DMS79 treated with DMSO at 0.1 percent for 48 hours (cell line): ENCODE data around the gene DISP2.

Experiments
- DNase-seq: peaks from one replicate; lab custom pipeline; 2025; lab: John Stamatoyannopoulos, UW

DISP2 gene

GRCh38 chr15:40344217-40344616 lies 13.8 kb upstream of the DISP2 start:
- no peak for DNase-seq

- DNase-seq = peak; percentile 10
Observed at GRCh38 chr15:40344631-40345120, 13.3 kb upstream of the DISP2 start.

- DNase-seq = no peak
Observed at GRCh38 chr15:40345225-40345866, 12.7 kb upstream of the DISP2 start.

GRCh38 chr15:40345867-40346578 lies 12.0 kb upstream of the DISP2 start:
- DNase-seq = no peak

- no peak for DNase-seq
Observed at GRCh38 chr15:40346579-40347558, 11.2 kb upstream of the DISP2 start.

GRCh38 chr15:40347559-40348473 lies 10.2 kb upstream of the DISP2 start:
- no peak for DNase-seq

- DNase-seq = no peak
Observed at GRCh38 chr15:40348474-40348870, 9.5 kb upstream of the DISP2 start.

GRCh38 chr15:40349163-40349562 lies 8.9 kb upstream of the DISP2 start:
- no peak for DNase-seq

- DNase-seq = no peak
Observed at GRCh38 chr15:40352281-40352901, 5.6 kb upstream of the DISP2 start.

- DNase-seq = no peak
Observed at GRCh38 chr15:40353697-40354096, 4.3 kb upstream of the DISP2 start.

GRCh38 chr15:40354408-40355171 lies 3.4 kb upstream of the DISP2 start:
- peak; percentile 29 for DNase-seq

- DNase-seq = no peak
Observed at GRCh38 chr15:40355976-40356585, 1.9 kb upstream of the DISP2 start.

- DNase-seq = no peak
Observed at GRCh38 chr15:40357246-40357645, 773 bp upstream of the DISP2 start.

- DNase-seq = peak; percentile 13
Observed at GRCh38 chr15:40358471-40359353, 693 bp downstream of the DISP2 start.

- DNase-seq = no peak
Observed at GRCh38 chr15:40360015-40360414, 2.0 kb downstream of the DISP2 start.

GRCh38 chr15:40361640-40362039 lies 3.6 kb downstream of the DISP2 start:
- no peak for DNase-seq

GRCh38 chr15:40363611-40364010 lies 5.6 kb downstream of the DISP2 start:
- no peak for DNase-seq

- no peak for DNase-seq
Observed at GRCh38 chr15:40364251-40364650, 6.2 kb downstream of the DISP2 start.

GRCh38 chr15:40365016-40365415 lies 7.0 kb downstream of the DISP2 start:
- DNase-seq = no peak
